Tongue (tissue), 2 donors: Measurements from ENCODE around the gene TNFRSF4. TPM values are rescaled to one million over a fixed set of nuclear protein-coding genes. Genes with fewer than 3 reads are reported as not detected.

Experiments used
- DNase-seq: peaks from one replicate; pipeline ENCODE4 v3.0.0-alpha.2; 2015
- total RNA-seq: library from RNA; depleted of rRNA; stranded (reverse); fragments of >200 nt; gene quantifications from one replicate; pipeline ENCODE4 v1.2.3, GENCODE V29; 2014

The TNFRSF4 gene
- total RNA-seq, 1 donor from 2014 or later, result 2.9 TPM

GRCh38 chr1:1217621-1218523 lies 3.9 kb upstream of the TNFRSF4 start:
- DNase-seq, result no peak

GRCh38 chr1:1216770-1217620 lies 3.0 kb upstream of the TNFRSF4 start:
- no peak for DNase-seq

DNA sequence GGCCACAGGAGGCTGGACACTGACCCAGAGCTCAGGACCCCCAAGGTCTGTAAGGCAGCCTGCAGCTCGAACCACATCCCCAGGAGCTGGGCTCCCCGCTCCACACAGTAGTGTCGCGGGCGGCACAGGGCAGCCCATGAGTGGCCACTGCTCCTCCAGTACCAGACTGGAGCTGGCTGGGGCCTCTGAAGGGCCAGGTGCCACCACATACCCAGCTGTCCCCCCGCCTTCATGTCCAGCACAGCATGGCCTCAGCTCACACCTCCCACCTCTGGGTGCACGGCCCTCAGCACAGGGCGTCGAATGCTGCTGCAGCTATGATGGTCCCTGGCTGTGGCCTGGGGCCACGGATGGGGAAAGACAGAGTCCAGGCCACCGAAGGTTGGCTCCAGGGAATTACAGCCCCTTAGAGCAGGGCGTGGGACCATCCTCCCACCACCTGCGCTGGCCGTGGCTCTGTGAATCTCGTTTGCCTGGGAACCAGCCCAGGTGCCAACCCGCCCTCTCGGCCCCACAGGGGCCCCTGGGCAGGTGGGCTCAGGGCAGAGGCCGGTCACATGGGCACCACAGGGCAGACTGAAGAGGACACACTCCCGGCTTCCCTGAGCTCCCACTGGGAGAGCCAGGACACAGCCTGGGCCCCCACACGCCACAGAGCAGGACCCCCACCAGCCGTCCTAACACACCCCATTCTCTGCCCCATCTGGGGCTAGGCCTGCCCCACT lies 2.1 kb upstream of the TNFRSF4 start:
- DNase-seq, result no peak

DNA sequence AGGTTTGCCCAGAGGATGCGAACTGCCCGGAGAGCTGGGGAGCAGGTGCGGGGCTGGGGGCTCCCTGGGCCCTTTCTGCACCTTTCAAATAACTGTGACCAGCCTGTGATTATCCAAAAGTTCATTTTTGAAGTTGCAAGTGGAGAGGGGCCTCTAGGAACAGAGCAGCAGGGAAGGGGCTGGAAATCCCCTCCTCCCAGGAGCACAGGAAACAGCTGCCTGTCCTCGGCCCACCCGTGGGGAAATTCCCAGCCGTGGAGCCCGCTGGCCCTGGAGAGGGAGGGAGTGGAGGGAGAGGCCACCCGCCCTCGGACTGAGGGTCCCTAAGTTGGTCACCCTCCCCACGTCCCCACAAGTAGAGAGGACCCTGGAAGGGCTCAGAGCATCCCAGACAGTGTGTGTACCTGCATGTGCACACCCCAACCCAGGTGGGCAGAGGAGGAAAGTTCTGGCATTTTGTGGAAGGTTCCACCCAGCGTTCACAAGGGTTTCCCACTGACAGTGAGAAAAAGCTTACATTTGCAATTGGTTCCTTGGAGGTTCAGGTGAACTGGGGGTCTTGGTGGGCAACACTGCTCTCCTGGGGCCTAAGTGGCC lies 1.2 kb upstream of the TNFRSF4 start:
- no peak for DNase-seq

DNA sequence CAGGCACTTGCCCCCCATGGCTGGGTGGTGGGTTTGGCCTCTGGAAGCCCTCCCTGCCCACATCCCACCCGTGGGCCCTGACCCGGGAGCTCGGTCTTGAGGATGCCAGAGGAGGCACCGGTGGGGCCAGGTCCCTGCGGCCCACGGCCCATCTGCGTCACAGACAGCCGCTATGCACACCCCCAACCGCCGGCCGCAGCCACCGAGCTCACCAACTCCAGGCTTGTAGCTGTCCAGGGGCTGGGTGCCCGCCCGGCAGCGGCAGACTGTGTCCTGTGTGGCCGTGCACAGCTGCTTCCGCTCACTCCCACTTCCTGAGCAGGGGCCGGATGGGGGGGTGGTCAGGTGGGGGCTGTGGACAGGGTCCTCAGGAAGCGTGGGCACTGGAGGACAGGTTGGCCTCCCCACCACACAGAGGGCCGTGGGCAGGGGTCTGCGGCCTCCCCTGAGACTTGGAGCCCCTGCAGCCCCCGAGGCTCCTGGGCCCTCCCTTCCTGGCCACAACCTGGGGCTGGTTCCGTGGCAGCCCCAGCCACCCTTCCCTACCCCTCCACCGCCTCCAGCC lies 1.1 kb downstream of the TNFRSF4 start:
- DNase-seq, result no peak

- DNase-seq, result no peak
These were observed 2.2 kb downstream of the TNFRSF4 start for GRCh38 chr1:1211541-1212441.

- DNase-seq, result no peak
These were observed 3.0 kb downstream of the TNFRSF4 start for GRCh38 chr1:1210726-1211540.

GRCh38 chr1:1208713-1209433 lies 5.1 kb downstream of the TNFRSF4 start:
- DNase-seq, result no peak

- no peak for DNase-seq
These were observed 6.4 kb downstream of the TNFRSF4 start for GRCh38 chr1:1207571-1207892.

GRCh38 chr1:1206966-1207531 lies 6.9 kb downstream of the TNFRSF4 start:
- DNase-seq, result no peak

DNA sequence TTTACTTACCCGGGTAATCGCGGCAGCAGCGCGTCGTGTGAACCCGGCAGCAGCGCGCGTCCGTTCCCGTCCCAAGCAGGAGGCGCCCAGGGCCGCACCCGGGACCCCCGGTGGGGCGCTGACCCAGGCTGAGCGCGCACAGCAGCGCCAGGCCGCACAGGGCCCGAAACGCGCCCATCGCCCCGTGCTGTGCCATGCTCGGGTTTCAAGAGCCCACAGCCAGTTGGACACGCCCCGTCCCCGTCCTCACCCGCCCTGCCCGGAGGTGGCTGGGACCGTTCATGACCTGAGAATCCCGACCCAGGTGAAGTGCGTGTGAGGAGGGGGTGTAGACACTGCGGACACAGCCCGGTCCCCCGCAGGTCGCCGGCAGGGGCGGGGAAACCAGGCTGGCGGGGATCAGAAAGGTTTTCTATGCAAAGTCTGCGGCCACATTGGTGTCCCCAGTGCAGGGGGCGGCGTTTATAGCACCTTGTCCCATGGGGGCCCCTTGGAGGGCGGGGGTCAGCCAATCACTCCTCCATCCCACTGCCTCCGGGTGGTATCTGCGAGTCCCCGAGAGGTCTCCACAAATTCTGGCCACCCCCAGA lies 7.5 kb downstream of the TNFRSF4 start, which contains the start of gene TNFRSF18:
Gene TNFRSF18, minus strand, starts transcription at position 217 of the 590 bp plus-strand sequence. Its CDS starts 21 bp downstream, at position 196.
- peak; percentile 45 for DNase-seq

- DNase-seq, result no peak
These were observed 8.1 kb downstream of the TNFRSF4 start for GRCh38 chr1:1205769-1206375.

DNA sequence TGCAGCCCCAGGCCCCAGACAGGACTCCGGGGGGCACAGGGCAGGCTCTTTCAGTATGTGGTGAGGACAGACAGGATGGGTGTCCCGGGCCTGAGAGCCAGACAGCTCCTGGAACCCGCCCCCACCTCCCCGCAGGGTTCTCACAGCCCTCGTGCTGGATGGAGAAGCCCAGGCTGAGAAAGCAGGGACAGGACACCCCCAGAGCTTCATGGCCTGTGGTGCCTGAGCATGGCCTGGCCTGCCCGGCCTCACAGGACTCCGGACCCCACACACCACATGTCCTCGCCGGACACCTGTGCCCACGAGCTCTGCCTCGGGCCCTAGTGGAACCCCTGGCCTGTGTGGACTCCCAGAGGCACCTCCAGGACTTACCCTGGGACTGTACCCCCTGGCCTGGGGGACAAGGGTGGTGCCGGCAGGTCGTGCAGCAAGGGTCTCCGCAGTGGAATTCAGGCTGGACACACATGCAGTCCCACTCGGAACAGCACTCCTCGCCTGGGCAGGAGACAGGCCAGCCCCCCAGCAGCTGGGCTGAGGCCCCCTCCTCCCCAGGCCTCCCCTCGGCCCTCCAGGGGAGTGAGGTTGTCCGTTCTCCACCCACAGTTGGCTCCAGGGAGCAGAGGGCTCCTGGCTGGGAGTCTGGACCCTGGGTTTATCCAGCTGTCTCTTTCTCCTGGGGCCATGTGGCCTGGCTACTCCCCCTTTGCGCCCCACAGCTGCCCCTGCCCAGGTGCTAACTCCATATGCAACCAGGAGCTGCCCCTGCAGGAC lies 8.8 kb downstream of the TNFRSF4 start:
- no peak for DNase-seq

DNA sequence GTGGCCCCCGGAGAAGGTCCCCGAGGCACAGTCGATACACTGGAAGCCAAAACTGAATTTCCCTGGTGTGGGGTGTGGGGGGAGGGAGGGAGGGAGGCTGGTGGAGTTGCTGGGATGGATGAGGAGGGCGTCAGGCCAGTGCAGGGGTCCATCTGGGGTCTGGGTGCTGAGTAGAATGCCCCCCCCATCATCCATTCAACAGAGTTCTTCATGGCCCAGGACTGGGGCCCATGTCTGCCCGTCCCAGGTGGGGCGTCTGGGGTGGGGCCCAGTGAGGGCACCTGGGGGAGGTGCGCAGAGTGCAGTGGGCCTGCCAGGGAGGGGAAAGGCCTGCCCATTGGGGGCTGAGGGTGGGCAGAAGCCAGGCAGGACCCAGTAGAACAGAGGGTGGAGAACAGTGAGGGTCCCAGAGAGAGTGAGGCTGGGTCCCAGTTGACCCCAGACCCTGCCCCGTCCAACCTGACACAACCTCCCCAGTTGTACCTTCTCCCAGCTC lies 9.5 kb downstream of the TNFRSF4 start:
- DNase-seq, result no peak

- no peak for DNase-seq
These were observed 10.2 kb downstream of the TNFRSF4 start for GRCh38 chr1:1203561-1204424.
